Measurements from ENCODE around the gene DTHD1.

Gene DTHD1

GRCh38 chr4:36282503-36283030 is 1.2 kb downstream of the DTHD1 start:
- no peak overlapping the region for H2AFZ ChIP-seq (ENCODE audit: low read length)
- no peaks in the 10 kb centered on the region for H4K20me1 ChIP-seq (ENCODE audit: insufficient read depth, low read length, poor library complexity, severe bottlenecking)
- H3K79me2 ChIP-seq (ENCODE audit: insufficient read depth, low read length): no peaks in the 10 kb centered on the region
- H3K4me1 ChIP-seq (ENCODE audit: insufficient read depth, low read length, poor library complexity, severe bottlenecking): peaks cover 75% of the 10 kb centered on the region
- no peak overlapping the region for H3K4me3 ChIP-seq (ENCODE audit: low read length, poor library complexity, severe bottlenecking)
- H3K9me3 ChIP-seq (ENCODE audit: insufficient read depth, low read depth, low read length): no peaks in the 10 kb centered on the region
- no peak overlapping the region for H3K9ac ChIP-seq (ENCODE audit: low read depth, low read length, poor library complexity, severe bottlenecking)
- H3K27me3 ChIP-seq (ENCODE audit: insufficient read depth, low read length, poor library complexity, severe bottlenecking): no peaks in the 10 kb centered on the region
- no peak for TF ChIP-seq EZH2phosphoT487 (IDR thresholded peaks at IDR 0.05; ENCODE audit: borderline replicate concordance)
- TF ChIP-seq CTCF (conservative IDR thresholded peaks at IDR 0.05; ENCODE audit: low read length): no peak
- H3K9me2 ChIP-seq (replicated peaks; ENCODE audit: low read depth, low read length): no peaks in the 10 kb centered on the region
- no peaks in the 10 kb centered on the region for H3K36me3 ChIP-seq (ENCODE audit: insufficient read depth, low read length)
- 0 out of 2 replicates have a peak, but pooled peaks cover 3% of the 10 kb centered on the region for H3F3A ChIP-seq (ENCODE audit: low read depth)
- no peak overlapping the region for H3K4me2 ChIP-seq (ENCODE audit: low read depth, low read length, poor library complexity, severe bottlenecking)

- 0 out of 2 replicates have a peak, but pooled peaks cover 3% of the 10 kb centered on the region for H3F3A ChIP-seq (ENCODE audit: low read depth)
- H3K4me2 ChIP-seq (ENCODE audit: low read depth, low read length, poor library complexity, severe bottlenecking): no peak overlapping the region
- peaks cover 72% of the 10 kb centered on the region for H3K4me1 ChIP-seq (ENCODE audit: insufficient read depth, low read length, poor library complexity, severe bottlenecking)
- no peaks in the 10 kb centered on the region for H3K36me3 ChIP-seq (ENCODE audit: insufficient read depth, low read length)
- H2AFZ ChIP-seq (ENCODE audit: low read length): peak overlapping the region; percentile 45
- no peak for TF ChIP-seq EZH2phosphoT487 (IDR thresholded peaks at IDR 0.05; ENCODE audit: borderline replicate concordance)
- TF ChIP-seq CTCF (conservative IDR thresholded peaks at IDR 0.05; ENCODE audit: low read length): no peak
- H4K20me1 ChIP-seq (ENCODE audit: insufficient read depth, low read length, poor library complexity, severe bottlenecking): no peaks in the 10 kb centered on the region
- no peaks in the 10 kb centered on the region for H3K79me2 ChIP-seq (ENCODE audit: insufficient read depth, low read length)
- no peaks in the 10 kb centered on the region for H3K9me3 ChIP-seq (ENCODE audit: insufficient read depth, low read depth, low read length)
- H3K27me3 ChIP-seq (ENCODE audit: insufficient read depth, low read length, poor library complexity, severe bottlenecking): no peaks in the 10 kb centered on the region
- no peaks in the 10 kb centered on the region for H3K9me2 ChIP-seq (replicated peaks; ENCODE audit: low read depth, low read length)
- H3K4me3 ChIP-seq (ENCODE audit: low read length, poor library complexity, severe bottlenecking): no peak overlapping the region
- H3K9ac ChIP-seq (ENCODE audit: low read depth, low read length, poor library complexity, severe bottlenecking): no peak overlapping the region
Observed at GRCh38 chr4:36283912-36284465, 2.6 kb downstream of the DTHD1 start.

- H3F3A ChIP-seq (ENCODE audit: low read depth): 0 out of 2 replicates have a peak, but pooled peaks cover under 1% of the 10 kb centered on the region
- peak overlapping the region; percentile 67 for H3K4me2 ChIP-seq (ENCODE audit: low read depth, low read length, poor library complexity, severe bottlenecking)
- H3K4me1 ChIP-seq (ENCODE audit: insufficient read depth, low read length, poor library complexity, severe bottlenecking): peaks cover 54% of the 10 kb centered on the region
- H3K36me3 ChIP-seq (ENCODE audit: insufficient read depth, low read length): no peaks in the 10 kb centered on the region
- H3K4me3 ChIP-seq (ENCODE audit: low read length, poor library complexity, severe bottlenecking): peak overlapping the region; percentile 49
- H2AFZ ChIP-seq (ENCODE audit: low read length): peak overlapping the region; percentile 65; the same call in 1 of the 2 replicates
- no peaks in the 10 kb centered on the region for H3K79me2 ChIP-seq (ENCODE audit: insufficient read depth, low read length)
- H4K20me1 ChIP-seq (ENCODE audit: insufficient read depth, low read length, poor library complexity, severe bottlenecking): no peaks in the 10 kb centered on the region
- no peaks in the 10 kb centered on the region for H3K27me3 ChIP-seq (ENCODE audit: insufficient read depth, low read length, poor library complexity, severe bottlenecking)
- peak overlapping the region; percentile 23 for H3K9ac ChIP-seq (ENCODE audit: low read depth, low read length, poor library complexity, severe bottlenecking)
- no peaks in the 10 kb centered on the region for H3K9me2 ChIP-seq (replicated peaks; ENCODE audit: low read depth, low read length)
- TF ChIP-seq CTCF (conservative IDR thresholded peaks at IDR 0.05; ENCODE audit: low read length) (peak; percentile 30; the same call in 1 of the 2 replicates), EZH2phosphoT487 (IDR thresholded peaks at IDR 0.05; ENCODE audit: borderline replicate concordance) (no peak)
- no peaks in the 10 kb centered on the region for H3K9me3 ChIP-seq (ENCODE audit: insufficient read depth, low read depth, low read length)
Observed at GRCh38 chr4:36285784-36286480, 4.5 kb downstream of the DTHD1 start.

Data from Loucy (cell line).